ENCODE results near the gene SLC22A1. TPM values are rescaled to one million over a fixed set of nuclear protein-coding genes. Genes with fewer than 3 reads are reported as not detected.

Gene SLC22A1
- total RNA-seq, 1 donor from 2014 or later: 3.2 TPM

DNA sequence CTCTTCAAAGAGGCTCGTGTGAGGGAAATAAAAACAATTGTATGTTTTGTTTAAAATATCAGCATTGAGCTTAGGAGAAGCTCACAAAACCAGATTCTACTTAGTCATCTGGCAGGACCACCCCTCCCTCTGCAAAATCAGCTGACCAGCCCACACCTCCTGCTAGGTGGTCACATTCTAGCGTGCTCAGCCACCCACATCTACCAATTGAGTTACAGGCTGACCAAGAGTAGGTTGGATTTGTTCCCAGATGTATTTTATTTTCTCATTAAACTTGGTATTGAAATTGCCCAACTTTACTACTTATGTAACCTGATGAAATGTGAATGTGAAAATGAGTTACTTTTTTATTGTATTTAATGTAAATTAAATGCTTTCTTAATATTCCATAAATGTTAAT lies 80.8 kb downstream of the SLC22A1 start:
- H3K4me3 Mint-ChIP-seq (ENCODE audit: unreplicated experiment): no peak overlapping the region
- FAIRE-seq: no peak

DNA sequence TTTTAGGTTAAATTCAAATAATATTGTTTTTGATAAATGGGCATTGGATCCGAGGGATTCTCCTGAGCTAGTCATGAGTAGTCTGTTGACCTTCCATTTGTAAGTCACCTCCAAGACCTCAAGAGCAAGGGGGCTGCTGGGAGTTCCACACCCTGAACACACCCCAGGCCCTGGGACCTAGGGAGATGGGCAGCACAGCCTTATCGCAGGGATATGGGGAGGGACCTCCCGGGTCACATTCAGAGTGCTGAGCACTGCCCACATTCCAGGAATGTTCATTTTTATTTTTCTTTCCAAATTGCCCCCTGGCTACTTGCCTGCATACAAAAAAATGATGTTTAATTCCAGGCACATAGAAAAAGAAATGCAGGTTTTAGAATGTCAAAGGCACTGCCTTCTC lies 81.5 kb downstream of the SLC22A1 start:
- Histone ChIP-seq H3K9me3 (ENCODE audit: insufficient read depth, low read depth, low read length) (no peaks in the 10 kb centered on the region), H3K79me2 (ENCODE audit: insufficient read depth, low read length) (no peaks in the 10 kb centered on the region), H4K20me1 (ENCODE audit: insufficient read depth, low read length) (no peaks in the 10 kb centered on the region), H3K4me2 (ENCODE audit: low read length) (no peak overlapping the region), H3K4me1 (ENCODE audit: insufficient read depth, low read length) (no peaks in the 10 kb centered on the region), H3K36me3 (ENCODE audit: insufficient read depth, low read length) (no peaks in the 10 kb centered on the region), H3K27ac (ENCODE audit: low read depth, low read length) (no peak overlapping the region), H2AFZ (ENCODE audit: low read depth, low read length) (no peak overlapping the region), H3K9ac (ENCODE audit: low read length) (no peak overlapping the region), H3K4me3 (ENCODE audit: insufficient read depth, low read depth, low read length) (no peak overlapping the region), H3K27me3 (ENCODE audit: insufficient read depth, low read length) (no peaks in the 10 kb centered on the region)
- Mint-ChIP-seq H3K4me3 (ENCODE audit: unreplicated experiment) (no peak overlapping the region), H3K4me1 (ENCODE audit: low read depth, unreplicated experiment) (peaks cover 8% of the 10 kb centered on the region), H3K27ac (ENCODE audit: unreplicated experiment) (no peak overlapping the region), H3K9me3 (ENCODE audit: unreplicated experiment) (peaks cover 10% of the 10 kb centered on the region), H3K27me3 (ENCODE audit: low read depth, unreplicated experiment) (no peaks in the 10 kb centered on the region), H3K36me3 (ENCODE audit: low read depth, unreplicated experiment) (no peaks in the 10 kb centered on the region)
- DNase-seq (ENCODE audit: low read depth) (no peak), FAIRE-seq (no peak)
- TF ChIP-seq, protein P1, sequence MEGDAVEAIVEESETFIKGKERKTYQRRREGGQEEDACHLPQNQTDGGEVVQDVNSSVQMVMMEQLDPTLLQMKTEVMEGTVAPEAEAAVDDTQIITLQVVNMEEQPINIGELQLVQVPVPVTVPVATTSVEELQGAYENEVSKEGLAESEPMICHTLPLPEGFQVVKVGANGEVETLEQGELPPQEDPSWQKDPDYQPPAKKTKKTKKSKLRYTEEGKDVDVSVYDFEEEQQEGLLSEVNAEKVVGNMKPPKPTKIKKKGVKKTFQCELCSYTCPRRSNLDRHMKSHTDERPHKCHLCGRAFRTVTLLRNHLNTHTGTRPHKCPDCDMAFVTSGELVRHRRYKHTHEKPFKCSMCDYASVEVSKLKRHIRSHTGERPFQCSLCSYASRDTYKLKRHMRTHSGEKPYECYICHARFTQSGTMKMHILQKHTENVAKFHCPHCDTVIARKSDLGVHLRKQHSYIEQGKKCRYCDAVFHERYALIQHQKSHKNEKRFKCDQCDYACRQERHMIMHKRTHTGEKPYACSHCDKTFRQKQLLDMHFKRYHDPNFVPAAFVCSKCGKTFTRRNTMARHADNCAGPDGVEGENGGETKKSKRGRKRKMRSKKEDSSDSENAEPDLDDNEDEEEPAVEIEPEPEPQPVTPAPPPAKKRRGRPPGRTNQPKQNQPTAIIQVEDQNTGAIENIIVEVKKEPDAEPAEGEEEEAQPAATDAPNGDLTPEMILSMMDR (IDR thresholded peaks at IDR 0.05; ENCODE audit: insufficient read depth, low read depth, low read length): no peak
- no peak for TF ChIP-seq EZH2 (IDR thresholded peaks at IDR 0.05; ENCODE audit: insufficient read depth, low read length)

More for the DNA sequence above, 80.8 kb downstream of the SLC22A1 start:
- no peak overlapping the region for H3K4me3 ChIP-seq (ENCODE audit: insufficient read depth, low read depth, low read length)
- no peaks in the 10 kb centered on the region for H4K20me1 ChIP-seq (ENCODE audit: insufficient read depth, low read length)
- H3K4me2 ChIP-seq (ENCODE audit: low read length): no peak overlapping the region
- Mint-ChIP-seq H3K36me3 (ENCODE audit: low read depth, unreplicated experiment) (no peaks in the 10 kb centered on the region), H3K27me3 (ENCODE audit: low read depth, unreplicated experiment) (no peaks in the 10 kb centered on the region), H3K9me3 (ENCODE audit: unreplicated experiment) (peaks cover 7% of the 10 kb centered on the region), H3K27ac (ENCODE audit: unreplicated experiment) (no peak overlapping the region), H3K4me1 (ENCODE audit: low read depth, unreplicated experiment) (peaks cover 8% of the 10 kb centered on the region)
- H3K27ac ChIP-seq (ENCODE audit: low read depth, low read length): no peak overlapping the region
- H3K79me2 ChIP-seq (ENCODE audit: insufficient read depth, low read length): no peaks in the 10 kb centered on the region
- H3K4me1 ChIP-seq (ENCODE audit: insufficient read depth, low read length): no peaks in the 10 kb centered on the region
- TF ChIP-seq EZH2 (IDR thresholded peaks at IDR 0.05; ENCODE audit: insufficient read depth, low read length): no peak
- TF ChIP-seq, protein P1 (IDR thresholded peaks at IDR 0.05; ENCODE audit: insufficient read depth, low read depth, low read length): no peak
- DNase-seq (ENCODE audit: low read depth): peak; percentile 51
- no peaks in the 10 kb centered on the region for H3K36me3 ChIP-seq (ENCODE audit: insufficient read depth, low read length)
- no peak overlapping the region for H3K9ac ChIP-seq (ENCODE audit: low read length)
- H3K27me3 ChIP-seq (ENCODE audit: insufficient read depth, low read length): no peaks in the 10 kb centered on the region
- H2AFZ ChIP-seq (ENCODE audit: low read depth, low read length): no peak overlapping the region
- no peaks in the 10 kb centered on the region for H3K9me3 ChIP-seq (ENCODE audit: insufficient read depth, low read depth, low read length)

DNA sequence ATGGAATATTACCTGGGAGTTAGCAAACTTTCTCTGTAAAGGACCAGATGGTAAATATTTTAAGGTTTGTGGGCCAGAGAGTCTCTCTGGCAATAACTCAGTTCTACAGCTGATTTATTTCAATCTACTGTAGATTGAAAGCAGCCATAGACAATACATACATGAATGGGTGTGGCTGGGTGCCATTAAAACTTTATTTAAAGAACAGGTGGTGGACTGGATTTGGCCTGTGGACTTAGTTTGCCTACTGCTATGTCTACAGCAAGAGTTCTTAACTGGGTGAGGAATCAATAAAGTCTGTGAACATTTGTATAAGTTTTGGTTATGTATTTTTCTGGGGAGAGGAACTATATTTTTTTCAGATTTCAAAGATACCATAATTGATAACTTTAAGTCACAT lies 81.9 kb downstream of the SLC22A1 start:
- H3K9me3 Mint-ChIP-seq (ENCODE audit: unreplicated experiment): peaks cover 11% of the 10 kb centered on the region
- Histone ChIP-seq H3K79me2 (ENCODE audit: insufficient read depth, low read length) (no peaks in the 10 kb centered on the region), H3K4me1 (ENCODE audit: insufficient read depth, low read length) (no peaks in the 10 kb centered on the region), H3K4me3 (ENCODE audit: insufficient read depth, low read depth, low read length) (no peak overlapping the region), H3K36me3 (ENCODE audit: insufficient read depth, low read length) (no peaks in the 10 kb centered on the region), H3K27ac (ENCODE audit: low read depth, low read length) (no peak overlapping the region), H3K4me2 (ENCODE audit: low read length) (no peak overlapping the region), H4K20me1 (ENCODE audit: insufficient read depth, low read length) (no peaks in the 10 kb centered on the region), H2AFZ (ENCODE audit: low read depth, low read length) (no peak overlapping the region), H3K9ac (ENCODE audit: low read length) (no peak overlapping the region), H3K9me3 (ENCODE audit: insufficient read depth, low read depth, low read length) (no peaks in the 10 kb centered on the region), H3K27me3 (ENCODE audit: insufficient read depth, low read length) (no peaks in the 10 kb centered on the region)
- H3K4me3 Mint-ChIP-seq (ENCODE audit: unreplicated experiment): no peak overlapping the region
- TF ChIP-seq, protein P1 (IDR thresholded peaks at IDR 0.05; ENCODE audit: insufficient read depth, low read depth, low read length): no peak
- no peak for TF ChIP-seq EZH2 (IDR thresholded peaks at IDR 0.05; ENCODE audit: insufficient read depth, low read length)
- FAIRE-seq (no peak), DNase-seq (ENCODE audit: low read depth) (no peak)
- no peaks in the 10 kb centered on the region for H3K27me3 Mint-ChIP-seq (ENCODE audit: low read depth, unreplicated experiment)
- no peak overlapping the region for H3K27ac Mint-ChIP-seq (ENCODE audit: unreplicated experiment)
- H3K36me3 Mint-ChIP-seq (ENCODE audit: low read depth, unreplicated experiment): no peaks in the 10 kb centered on the region
- H3K4me1 Mint-ChIP-seq (ENCODE audit: low read depth, unreplicated experiment): peaks cover 5% of the 10 kb centered on the region

Data from astrocyte (in vitro differentiated cells and primary cell).